DMS114 treated with DMSO at 0.1 percent for 48 hours (cell line): ENCODE data around the gene MLLT11.

Source experiments
- DNase-seq: peaks from one replicate; lab custom pipeline; 2025; ENCODE audit not compliant: unreplicated experiment; lab: John Stamatoyannopoulos, UW

Gene MLLT11

GRCh38 chr1:151060007-151060656 lies at the start of gene MLLT11:
Gene MLLT11 (plus strand): TSS chr1:151060397. CDS start chr1:151067225, 6,828 bp downstream.
- DNase-seq: peak; percentile 55

- no peak for DNase-seq
These were observed 48.9 kb upstream of the MLLT11 start for GRCh38 chr1:151011154-151011850.

- DNase-seq: no peak
These were observed 47.3 kb upstream of the MLLT11 start for GRCh38 chr1:151012684-151013471.

- no peak for DNase-seq
These were observed 46.7 kb upstream of the MLLT11 start for GRCh38 chr1:151013518-151013917.

- DNase-seq: peak; percentile 53
These were observed 35.6 kb upstream of the MLLT11 start for GRCh38 chr1:151024540-151025146.

- DNase-seq: no peak
These were observed 33.7 kb upstream of the MLLT11 start for GRCh38 chr1:151026460-151026859.

GRCh38 chr1:151032164-151032563 lies 28.0 kb upstream of the MLLT11 start:
- DNase-seq: no peak

GRCh38 chr1:151035167-151035566 lies 25.0 kb upstream of the MLLT11 start:
- DNase-seq: no peak

GRCh38 chr1:151036356-151036755 lies 23.8 kb upstream of the MLLT11 start, which contains the start of gene BNIPL:
Gene BNIPL (plus strand): TSS chr1:151036586. CDS start chr1:151036726, 140 bp downstream.
- DNase-seq: no peak

- no peak for DNase-seq
These were observed 23.2 kb upstream of the MLLT11 start for GRCh38 chr1:151037032-151037431.

- no peak for DNase-seq
These were observed 20.7 kb upstream of the MLLT11 start for GRCh38 chr1:151039521-151039920.

- DNase-seq: no peak
These were observed 17.0 kb upstream of the MLLT11 start for GRCh38 chr1:151043163-151043562.

GRCh38 chr1:151047591-151047924 lies 12.6 kb upstream of the MLLT11 start, which contains the start of gene C1orf56:
Gene C1orf56 (plus strand): TSS chr1:151047751. CDS start chr1:151047848, 97 bp downstream.
- no peak for DNase-seq

GRCh38 chr1:151047925-151048644 lies 12.1 kb upstream of the MLLT11 start:
- peak; percentile 68 for DNase-seq

GRCh38 chr1:151048645-151049032 lies 11.6 kb upstream of the MLLT11 start:
- DNase-seq: no peak

GRCh38 chr1:151049458-151049857 lies 10.7 kb upstream of the MLLT11 start:
- DNase-seq: no peak

- DNase-seq: no peak
These were observed 10.0 kb upstream of the MLLT11 start for GRCh38 chr1:151050051-151050688.

- DNase-seq: no peak
These were observed 8.7 kb upstream of the MLLT11 start for GRCh38 chr1:151051356-151052009.

- no peak for DNase-seq
These were observed 5.1 kb upstream of the MLLT11 start for GRCh38 chr1:151054971-151055547.
